ENCODE results near the gene NEMP2. TPM values are rescaled to one million over a fixed set of nuclear protein-coding genes. Genes with fewer than 3 reads are reported as not detected.
A peak's percentile ranks its signal among the peaks of the same experiment; 100 is the strongest.

NEMP2 gene
- total RNA-seq, 1 donor from 2014 or later = 8.3 TPM

DNA sequence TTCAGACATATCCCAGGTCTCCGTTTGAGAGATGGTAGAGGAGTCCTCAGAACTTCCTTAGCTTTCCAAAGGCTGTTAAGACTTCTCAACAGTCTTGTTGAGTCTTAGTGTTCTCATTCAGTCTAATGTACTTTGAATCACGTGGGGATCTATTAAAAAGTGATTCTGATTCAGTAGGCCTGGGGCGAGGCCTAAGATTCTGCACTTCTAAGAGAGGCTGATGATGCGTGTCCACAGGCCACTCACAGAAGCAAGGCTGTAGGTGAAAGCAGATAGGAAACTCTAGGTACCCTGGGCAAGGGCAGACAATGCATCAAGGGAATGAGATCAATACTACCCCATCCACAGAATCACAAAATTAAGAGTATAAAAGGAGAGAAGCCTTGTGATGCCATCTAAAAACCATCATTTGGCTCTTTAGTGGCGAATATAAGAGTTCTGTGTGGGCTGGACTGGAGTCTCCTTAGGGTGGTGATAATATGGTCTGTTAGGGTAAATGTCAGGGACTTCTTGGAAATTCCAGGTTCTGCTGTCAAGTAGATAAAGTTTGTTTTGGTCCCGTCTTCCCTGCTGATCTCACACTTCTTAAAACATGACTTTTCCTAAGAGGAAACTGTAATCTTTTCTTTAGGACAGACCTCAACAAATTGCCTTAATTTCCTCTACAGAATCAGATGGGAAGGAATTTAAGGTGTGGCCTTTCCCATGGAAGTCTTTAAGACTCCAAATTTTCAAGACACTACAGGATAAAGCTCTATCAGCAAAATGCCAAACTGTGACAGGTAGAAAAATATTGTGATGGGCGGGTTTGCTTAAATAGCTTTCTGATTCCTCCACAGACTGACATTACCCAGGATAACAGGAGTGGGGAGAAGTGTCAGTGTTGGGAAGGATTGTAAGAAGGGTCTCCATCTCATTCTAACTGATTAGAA lies 45.7 kb upstream of the NEMP2 start:
- Mint-ChIP-seq H3K27me3 (ENCODE audit: unreplicated experiment) (peaks cover 2% of the 10 kb centered on the region), H3K36me3 (ENCODE audit: low read depth, unreplicated experiment) (no peaks in the 10 kb centered on the region), H3K9me3 (ENCODE audit: unreplicated experiment) (no peaks in the 10 kb centered on the region), H3K4me1 (ENCODE audit: unreplicated experiment) (peaks cover 13% of the 10 kb centered on the region), H3K4me3 (ENCODE audit: unreplicated experiment) (no peak overlapping the region), H3K27ac (ENCODE audit: unreplicated experiment) (no peak overlapping the region)
- TF ChIP-seq, protein P1, sequence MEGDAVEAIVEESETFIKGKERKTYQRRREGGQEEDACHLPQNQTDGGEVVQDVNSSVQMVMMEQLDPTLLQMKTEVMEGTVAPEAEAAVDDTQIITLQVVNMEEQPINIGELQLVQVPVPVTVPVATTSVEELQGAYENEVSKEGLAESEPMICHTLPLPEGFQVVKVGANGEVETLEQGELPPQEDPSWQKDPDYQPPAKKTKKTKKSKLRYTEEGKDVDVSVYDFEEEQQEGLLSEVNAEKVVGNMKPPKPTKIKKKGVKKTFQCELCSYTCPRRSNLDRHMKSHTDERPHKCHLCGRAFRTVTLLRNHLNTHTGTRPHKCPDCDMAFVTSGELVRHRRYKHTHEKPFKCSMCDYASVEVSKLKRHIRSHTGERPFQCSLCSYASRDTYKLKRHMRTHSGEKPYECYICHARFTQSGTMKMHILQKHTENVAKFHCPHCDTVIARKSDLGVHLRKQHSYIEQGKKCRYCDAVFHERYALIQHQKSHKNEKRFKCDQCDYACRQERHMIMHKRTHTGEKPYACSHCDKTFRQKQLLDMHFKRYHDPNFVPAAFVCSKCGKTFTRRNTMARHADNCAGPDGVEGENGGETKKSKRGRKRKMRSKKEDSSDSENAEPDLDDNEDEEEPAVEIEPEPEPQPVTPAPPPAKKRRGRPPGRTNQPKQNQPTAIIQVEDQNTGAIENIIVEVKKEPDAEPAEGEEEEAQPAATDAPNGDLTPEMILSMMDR (IDR thresholded peaks at IDR 0.05; ENCODE audit: unreplicated experiment) = no peak
- DNase-seq (ENCODE audit: low spot score) = no peak

DNA sequence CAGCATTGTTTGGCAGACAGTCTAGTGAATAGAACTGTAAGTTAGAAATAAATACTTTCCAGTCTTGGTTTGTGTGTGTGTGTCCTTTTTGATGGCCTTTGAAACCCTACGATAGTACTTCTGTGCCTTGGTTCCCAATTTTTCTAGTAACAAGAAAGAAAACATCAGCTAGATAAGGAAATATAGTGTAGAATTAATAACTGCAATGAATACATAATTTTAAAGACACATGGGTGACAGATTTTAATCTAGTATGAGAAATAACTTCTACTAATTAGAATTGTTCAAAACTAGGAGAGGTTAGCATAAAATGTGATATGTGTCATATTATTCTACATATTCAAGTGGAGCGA lies 44.5 kb upstream of the NEMP2 start:
- Mint-ChIP-seq H3K27me3 (ENCODE audit: unreplicated experiment) (peaks cover 4% of the 10 kb centered on the region), H3K4me1 (ENCODE audit: unreplicated experiment) (peaks cover 13% of the 10 kb centered on the region), H3K27ac (ENCODE audit: unreplicated experiment) (peak overlapping the region; percentile 8), H3K4me3 (ENCODE audit: unreplicated experiment) (no peak overlapping the region), H3K36me3 (ENCODE audit: low read depth, unreplicated experiment) (no peaks in the 10 kb centered on the region), H3K9me3 (ENCODE audit: unreplicated experiment) (no peaks in the 10 kb centered on the region)
- no peak for DNase-seq (ENCODE audit: low spot score)
- TF ChIP-seq, protein P1 (IDR thresholded peaks at IDR 0.05; ENCODE audit: unreplicated experiment) = no peak

DNA sequence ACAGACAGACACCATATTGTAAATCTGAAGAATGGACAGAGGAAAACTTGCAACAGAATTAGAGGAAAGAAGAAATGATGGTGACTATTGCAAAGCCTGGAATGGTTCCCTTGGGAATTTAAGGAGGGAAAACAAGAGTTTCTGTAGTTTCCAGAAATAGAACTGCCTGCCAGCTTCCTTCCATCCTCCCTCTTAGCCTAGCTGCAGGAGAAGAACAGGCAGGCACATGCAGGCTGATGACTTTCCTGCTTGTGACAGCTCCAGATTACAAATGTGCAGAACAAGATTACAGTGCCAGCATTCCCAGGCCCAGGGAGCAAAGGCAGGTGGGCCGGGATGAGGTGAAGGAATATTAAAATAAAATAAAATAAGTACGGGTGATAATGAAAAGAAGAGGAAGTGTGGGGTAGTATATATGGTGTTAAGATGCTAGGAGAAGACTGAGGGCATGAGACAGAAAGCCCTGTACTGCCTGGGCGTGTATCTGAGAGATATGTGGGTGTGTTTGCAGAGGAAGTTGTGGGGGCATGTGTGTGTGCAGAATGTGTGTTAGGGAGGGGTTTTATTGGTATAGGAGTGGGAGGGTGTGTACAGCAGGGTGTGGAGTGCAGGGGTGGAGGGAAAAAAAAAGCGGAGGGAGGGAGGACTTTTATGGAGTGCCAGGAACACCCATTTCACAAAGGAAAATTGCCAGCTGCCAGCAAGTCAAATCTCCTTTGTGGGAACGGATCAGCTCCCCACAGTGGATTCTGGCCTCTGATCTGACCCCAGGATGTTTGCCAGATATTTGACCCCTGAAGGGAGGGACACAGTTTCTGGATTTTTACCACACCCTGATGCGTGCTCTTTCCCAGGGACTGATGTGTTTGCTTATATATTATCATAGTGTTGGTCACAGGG lies 43.9 kb upstream of the NEMP2 start:
- Mint-ChIP-seq H3K27ac (ENCODE audit: unreplicated experiment) (peak overlapping the region; percentile 50), H3K4me3 (ENCODE audit: unreplicated experiment) (no peak overlapping the region), H3K9me3 (ENCODE audit: unreplicated experiment) (no peaks in the 10 kb centered on the region), H3K4me1 (ENCODE audit: unreplicated experiment) (peaks cover 13% of the 10 kb centered on the region), H3K36me3 (ENCODE audit: low read depth, unreplicated experiment) (no peaks in the 10 kb centered on the region), H3K27me3 (ENCODE audit: unreplicated experiment) (peaks cover 4% of the 10 kb centered on the region)
- TF ChIP-seq, protein P1 (IDR thresholded peaks at IDR 0.05; ENCODE audit: unreplicated experiment) = no peak
- DNase-seq (ENCODE audit: low spot score) = no peak

DNA sequence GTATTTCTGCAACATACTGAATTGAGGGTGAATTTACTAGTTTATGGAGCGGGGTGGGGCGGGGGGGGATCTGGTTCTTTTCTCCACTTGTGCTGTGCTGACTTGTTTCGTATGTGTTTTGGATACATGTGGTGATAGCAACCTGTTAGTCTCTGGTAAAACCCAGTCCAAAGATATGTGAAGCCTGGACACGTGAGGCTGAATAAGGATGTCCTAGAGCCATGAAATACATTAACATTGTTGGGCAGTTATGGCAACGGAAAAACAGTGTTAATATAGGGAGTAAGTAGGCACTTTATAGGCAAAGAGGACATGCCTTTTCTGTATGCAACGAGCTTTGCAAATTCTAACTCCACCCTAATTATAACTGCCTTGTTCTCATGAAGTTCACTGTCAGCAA lies 42.1 kb upstream of the NEMP2 start:
- Mint-ChIP-seq H3K36me3 (ENCODE audit: low read depth, unreplicated experiment) (no peaks in the 10 kb centered on the region), H3K27ac (ENCODE audit: unreplicated experiment) (no peak overlapping the region), H3K27me3 (ENCODE audit: unreplicated experiment) (peaks cover 4% of the 10 kb centered on the region), H3K9me3 (ENCODE audit: unreplicated experiment) (no peaks in the 10 kb centered on the region), H3K4me1 (ENCODE audit: unreplicated experiment) (peaks cover 13% of the 10 kb centered on the region), H3K4me3 (ENCODE audit: unreplicated experiment) (no peak overlapping the region)
- TF ChIP-seq, protein P1 (IDR thresholded peaks at IDR 0.05; ENCODE audit: unreplicated experiment) = no peak
- no peak for DNase-seq (ENCODE audit: low spot score)

All from endothelial cell (in vitro differentiated cells).